ENCODE measurements around the gene MAN2B1.
A peak's percentile ranks its signal among the peaks of the same experiment; 100 is the strongest.
"Not testable (repeated sequence)": the region's sequence is repeated elsewhere in the genome, so short reads cannot be mapped to it uniquely, and the experiment has no call there.

Gene MAN2B1

DNA sequence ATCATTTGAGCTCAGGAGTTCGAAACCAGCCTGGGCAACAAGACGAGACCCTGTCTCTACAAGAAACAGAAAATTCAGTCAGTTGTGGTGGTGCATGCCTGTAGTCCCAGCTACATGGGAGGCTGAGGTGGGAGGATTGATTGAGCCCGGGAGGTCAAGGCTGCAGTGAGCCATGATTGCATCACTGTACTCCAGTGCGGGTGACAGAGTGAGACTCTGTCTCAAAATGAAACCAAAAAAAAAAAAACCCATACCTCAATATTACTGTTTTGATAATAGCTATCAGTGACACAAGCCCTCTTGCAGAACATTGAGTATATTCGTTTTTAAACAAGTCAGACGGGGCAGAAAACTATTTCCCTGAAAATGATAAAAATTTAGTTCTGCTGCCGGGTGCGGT, 39.6 kb downstream of the MAN2B1 start:
- TF ChIP-seq CTCF (IDR thresholded peaks at IDR 0.05; ENCODE audit: extremely low read depth, insufficient read depth, missing control alignments) = no peak
- DNase-seq (ENCODE audit: low spot score) = no peak
- in situ Hi-C loops (cut with MboI; ENCODE audit: low pct_unique_long_range_greater_than_20kb, low sequenced_read_pairs, unreplicated experiment) = no loop called here

DNA sequence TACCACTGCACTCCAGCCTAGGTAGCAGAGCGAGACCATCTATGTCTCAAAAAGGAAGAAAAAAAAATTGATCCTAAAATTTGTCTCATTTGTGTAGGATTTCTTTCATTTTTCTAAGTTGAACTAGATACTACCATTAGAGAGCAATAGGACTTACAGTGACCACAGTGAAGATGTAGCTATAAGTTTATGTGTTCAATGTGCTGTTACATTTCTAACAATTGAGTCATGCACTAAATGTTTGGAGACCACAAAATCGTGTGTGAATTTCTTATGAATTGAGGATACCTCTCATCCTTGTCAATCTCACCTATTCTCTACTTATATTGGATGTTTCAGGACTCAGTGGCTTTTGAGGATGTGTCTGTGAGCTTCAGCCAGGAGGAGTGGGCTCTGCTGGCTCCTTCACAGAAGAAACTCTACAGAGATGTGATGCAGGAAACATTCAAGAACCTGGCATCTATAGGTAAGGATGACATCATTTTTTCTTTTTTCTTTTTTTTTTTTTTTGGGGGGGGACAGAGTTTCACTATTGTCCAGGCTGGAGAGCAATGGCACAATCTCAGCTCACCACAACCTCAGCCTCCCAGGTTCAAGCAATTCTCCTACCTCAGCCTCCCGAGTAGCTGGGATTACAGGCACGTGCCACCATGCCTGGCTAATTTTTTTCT, 43.0 kb downstream of the MAN2B1 start:
- no peak for DNase-seq (ENCODE audit: low spot score)

GRCh38 chr19:12621253-12622024, 45.1 kb downstream of the MAN2B1 start:
- in situ Hi-C loops (cut with MboI; ENCODE audit: low pct_unique_long_range_greater_than_20kb, low sequenced_read_pairs, unreplicated experiment); DNase-seq (ENCODE audit: low spot score): not testable (repeated sequence)

More for the DNA sequence above, 43.0 kb downstream of the MAN2B1 start:
- in situ Hi-C loops (cut with MboI; ENCODE audit: low pct_unique_long_range_greater_than_20kb, low sequenced_read_pairs, unreplicated experiment) = no loop called here
- TF ChIP-seq CTCF (IDR thresholded peaks at IDR 0.05; ENCODE audit: extremely low read depth, insufficient read depth, missing control alignments) = no peak

DNA sequence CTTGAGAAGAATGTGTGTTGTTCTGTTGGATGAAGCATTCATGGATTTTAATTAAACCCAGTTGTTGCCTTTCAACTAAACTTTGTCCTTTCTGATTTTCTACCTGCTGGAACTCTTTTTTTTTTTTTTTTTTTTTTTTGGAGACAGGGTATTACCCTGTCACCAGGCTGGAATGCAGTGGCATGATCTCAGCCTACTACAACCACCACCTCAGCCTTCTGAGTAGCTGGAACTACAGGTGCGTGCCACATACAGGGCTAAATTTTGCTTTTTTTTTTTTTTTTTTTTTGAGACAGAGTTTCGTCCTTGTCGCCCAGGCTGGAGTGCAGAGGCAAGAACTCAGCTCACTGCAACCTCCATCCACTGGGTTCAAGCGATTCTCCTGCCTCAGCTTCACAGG, 48.9 kb downstream of the MAN2B1 start:
- no peak for DNase-seq (ENCODE audit: low spot score)
- in situ Hi-C loops (cut with MboI; ENCODE audit: low pct_unique_long_range_greater_than_20kb, low sequenced_read_pairs, unreplicated experiment) = no loop called here
- TF ChIP-seq CTCF (IDR thresholded peaks at IDR 0.05; ENCODE audit: extremely low read depth, insufficient read depth, missing control alignments) = no peak

- TF ChIP-seq CTCF (IDR thresholded peaks at IDR 0.05; ENCODE audit: extremely low read depth, insufficient read depth, missing control alignments) = no peak
- in situ Hi-C loops (cut with MboI; ENCODE audit: low pct_unique_long_range_greater_than_20kb, low sequenced_read_pairs, unreplicated experiment) = no loop called here
- DNase-seq (ENCODE audit: low spot score) = no peak
These were observed 55.2 kb downstream of the MAN2B1 start for GRCh38 chr19:12611361-12611699.

DNA sequence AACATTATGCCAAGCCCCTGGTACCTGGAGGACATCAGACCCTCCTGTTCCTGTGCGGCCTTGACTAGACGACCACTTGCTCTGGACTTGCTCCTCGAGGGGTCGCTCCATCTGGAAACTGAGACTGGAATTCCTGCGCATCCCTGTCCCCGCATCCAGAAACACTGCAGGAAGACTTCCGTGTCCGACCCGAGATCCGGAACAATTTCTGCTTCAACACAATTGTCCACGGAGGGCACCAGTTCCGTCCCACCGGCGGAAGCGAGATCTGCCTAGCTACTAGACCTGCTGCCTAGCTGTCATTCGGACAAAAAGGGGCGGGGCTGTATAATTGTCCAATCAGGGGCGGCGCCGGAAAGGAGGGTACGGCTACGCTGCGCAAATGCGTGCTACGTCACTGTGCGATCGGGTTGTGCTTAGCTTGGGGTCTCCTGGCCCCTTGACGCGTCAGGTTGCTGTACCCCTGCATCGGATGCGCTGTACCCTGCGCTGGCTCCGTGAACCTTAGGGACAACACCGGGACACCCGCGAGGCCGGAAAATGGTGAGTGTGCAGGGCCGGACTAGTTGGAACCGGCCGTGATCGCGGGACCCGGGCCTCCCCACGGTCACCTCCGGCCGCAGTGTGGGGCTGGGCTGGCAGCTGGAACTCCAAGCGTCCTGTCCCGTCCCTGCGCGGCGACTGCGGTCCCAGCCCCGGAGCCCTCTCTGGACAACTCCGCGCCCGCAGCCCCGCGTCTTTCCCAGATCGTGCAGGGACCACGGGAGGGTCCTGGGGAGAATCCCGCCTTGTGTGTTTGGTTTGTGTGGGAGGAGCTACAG, 55.8 kb downstream of the MAN2B1 start, which contains the start of the genes ZNF490 and ZNF791:
Gene ZNF490, minus strand, starts transcription at position 274 of the 821 bp plus-strand sequence. Its CDS starts 133 bp downstream, at position 141.
Gene ZNF791, plus strand, starts transcription at position 381 of the 821 bp plus-strand sequence. Its CDS starts 160 bp downstream, at position 541.
- in situ Hi-C loops (cut with MboI; ENCODE audit: low pct_unique_long_range_greater_than_20kb, low sequenced_read_pairs, unreplicated experiment) = no loop called here
- no peak for TF ChIP-seq CTCF (IDR thresholded peaks at IDR 0.05; ENCODE audit: extremely low read depth, insufficient read depth, missing control alignments)
- peak; percentile 97 for DNase-seq (ENCODE audit: low spot score)

All from GM13977 (cell line).